GM19035 (cell line): ENCODE results near the gene MPHOSPH8.
"Not testable (repeated sequence)": the region's sequence is repeated elsewhere in the genome, so short reads cannot be mapped to it uniquely, and the experiment has no call there.

ENCODE experiments used
- ATAC-seq: cut with Tn5 transposase; IDR thresholded peaks from one replicate; pipeline ENCODE4 v1.9.1; 2021; ENCODE audit not compliant: unreplicated experiment

The MPHOSPH8 gene

DNA sequence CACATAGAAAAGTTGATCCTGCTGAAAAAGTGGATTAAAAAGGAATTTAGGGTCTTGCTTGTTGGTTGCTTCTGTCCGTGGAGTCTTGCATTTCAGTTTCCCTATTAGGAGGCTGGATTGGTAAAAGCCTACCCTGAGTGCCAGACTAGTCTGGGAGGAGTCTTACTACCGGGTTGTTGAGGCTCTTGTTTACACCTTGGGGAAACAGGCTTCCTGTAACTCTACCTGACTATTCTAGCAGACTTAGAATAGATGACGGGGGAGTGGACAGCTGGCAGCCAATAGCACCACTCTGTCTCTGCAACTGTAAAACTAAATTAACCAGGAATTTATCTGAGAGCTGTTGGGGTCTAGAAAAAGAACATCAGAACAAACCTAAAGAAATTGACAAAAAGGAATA lies 11.3 kb upstream of the MPHOSPH8 start:
- ATAC-seq, result no peak

- no peak for ATAC-seq
Measured at GRCh38 chr13:19624265-19624664, 9.2 kb upstream of the MPHOSPH8 start.

GRCh38 chr13:19632915-19633478 lies 462 bp upstream of the MPHOSPH8 start:
- no peak for ATAC-seq

GRCh38 chr13:19634256-19634740 lies 839 bp downstream of the MPHOSPH8 start:
- no peak for ATAC-seq

GRCh38 chr13:19635926-19636325 lies 2.5 kb downstream of the MPHOSPH8 start:
- not testable (repeated sequence) for ATAC-seq

DNA sequence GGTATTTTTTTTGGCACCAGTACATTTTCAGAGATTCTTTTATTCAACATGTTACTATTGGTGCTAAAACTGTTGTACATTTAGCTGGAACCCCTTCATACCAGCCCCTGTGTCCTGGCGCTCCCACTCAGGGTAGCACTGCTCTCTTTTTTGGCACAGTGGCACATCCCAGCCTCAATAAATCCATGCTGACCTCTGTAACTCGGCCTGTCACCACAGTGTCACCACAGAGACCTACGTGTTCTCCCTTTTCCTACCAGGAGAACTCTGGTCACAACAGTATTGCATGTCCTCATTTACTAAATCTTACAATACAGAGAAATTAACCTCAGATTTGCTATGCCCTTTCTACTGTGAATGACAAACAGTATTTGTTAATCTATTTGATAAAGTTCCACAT lies 10.2 kb downstream of the MPHOSPH8 start:
- ATAC-seq, result no peak

- ATAC-seq, result no peak
Measured at GRCh38 chr13:19645000-19645399, 11.5 kb downstream of the MPHOSPH8 start.

DNA sequence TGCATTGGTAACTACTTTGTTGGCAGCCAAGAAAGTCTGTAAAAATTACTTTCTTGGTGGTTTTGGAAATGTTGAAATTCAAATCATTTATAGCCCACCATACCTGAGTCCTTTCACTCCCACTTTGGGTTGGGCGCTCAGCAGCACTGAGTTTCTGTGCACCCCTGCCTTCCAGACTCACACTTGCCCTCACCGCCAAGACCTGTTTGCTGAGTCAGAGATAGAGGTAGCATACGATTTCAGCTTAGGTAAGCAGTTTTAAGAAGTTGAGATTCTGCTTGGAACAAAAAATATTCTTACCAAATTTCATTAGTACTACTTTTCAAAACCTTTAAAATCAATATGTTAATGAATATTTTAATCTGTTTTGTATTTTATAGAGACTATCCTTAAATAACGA lies 12.6 kb downstream of the MPHOSPH8 start:
- ATAC-seq, result no peak

- no peak for ATAC-seq
Measured at GRCh38 chr13:19650742-19651141, 17.3 kb downstream of the MPHOSPH8 start.

DNA sequence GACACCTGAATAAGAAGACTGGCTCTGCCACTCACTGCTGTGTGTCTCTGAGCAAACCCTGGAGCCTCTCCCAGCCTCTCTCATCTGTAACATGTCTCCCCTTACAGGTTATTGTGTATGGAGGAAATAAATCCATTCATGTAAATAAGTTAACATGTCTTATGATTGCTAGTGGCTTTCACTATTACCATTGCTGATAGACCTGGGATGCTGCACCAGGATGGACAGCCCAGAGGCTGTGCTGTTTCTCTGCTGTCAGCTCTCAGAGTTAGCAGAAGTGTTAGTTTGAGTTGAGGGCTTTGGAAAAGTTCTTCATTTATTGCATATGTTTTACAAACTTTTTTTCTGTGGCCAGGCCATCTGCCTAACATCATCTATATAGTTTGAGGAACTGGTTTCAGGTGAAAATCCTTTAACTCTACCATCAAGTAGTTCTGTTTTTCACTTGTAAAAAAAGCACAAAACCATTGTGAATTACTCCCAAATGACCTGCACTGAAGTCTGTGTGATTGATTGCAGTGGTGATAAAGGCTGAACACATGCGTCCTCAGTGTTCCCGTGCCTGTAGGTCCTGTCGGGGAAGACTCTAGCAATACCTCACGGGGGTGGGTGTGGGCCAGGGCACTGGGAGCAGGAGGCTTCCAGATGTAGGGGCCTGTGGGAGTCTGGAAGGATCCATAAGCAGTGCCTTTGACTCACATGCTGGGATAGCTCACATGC lies 24.6 kb downstream of the MPHOSPH8 start:
- no peak for ATAC-seq

- ATAC-seq, result no peak
Measured at GRCh38 chr13:19658831-19659230, 25.4 kb downstream of the MPHOSPH8 start.

GRCh38 chr13:19661126-19661525 lies 27.7 kb downstream of the MPHOSPH8 start:
- no peak for ATAC-seq

GRCh38 chr13:19661561-19661960 lies 28.1 kb downstream of the MPHOSPH8 start:
- ATAC-seq, result no peak

GRCh38 chr13:19663416-19663979 lies 30.0 kb downstream of the MPHOSPH8 start:
- ATAC-seq, result no peak

DNA sequence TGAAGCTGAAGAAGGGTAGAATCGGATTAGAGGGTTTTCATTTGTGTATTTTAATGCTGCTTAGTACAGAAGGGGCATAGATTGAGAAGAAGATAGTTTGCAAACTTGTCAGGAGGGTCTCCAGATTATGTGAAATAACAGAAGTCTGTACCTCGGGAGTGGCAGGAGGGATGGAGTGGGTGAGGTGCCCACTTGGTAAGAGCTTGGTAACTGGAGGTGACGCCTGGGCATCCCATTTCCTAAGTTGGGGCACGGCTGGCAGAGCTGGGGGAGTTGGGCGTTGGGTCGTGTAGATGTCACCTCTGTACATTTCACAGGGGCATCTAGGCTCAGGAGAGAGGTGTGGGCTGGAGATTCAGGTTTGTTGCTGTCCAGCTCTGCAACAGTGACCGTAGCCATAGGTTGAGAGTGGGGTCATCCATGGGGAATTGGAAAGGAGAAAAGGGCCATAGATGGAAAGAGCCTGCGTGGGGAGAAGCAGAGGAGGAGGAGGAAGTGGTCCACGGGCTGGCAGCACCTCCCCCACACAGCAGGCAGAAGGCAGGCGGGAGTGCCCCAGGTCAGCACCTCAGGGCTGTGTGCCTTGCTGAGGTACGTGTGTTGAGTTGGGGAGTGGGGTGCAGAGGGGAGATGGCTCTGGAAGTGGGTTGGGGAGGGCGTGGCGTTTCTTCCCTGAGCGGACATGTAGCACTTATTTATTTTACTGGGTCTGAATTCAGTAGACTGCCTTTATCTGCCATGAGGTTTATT lies 31.2 kb downstream of the MPHOSPH8 start:
- no peak for ATAC-seq

GRCh38 chr13:19665427-19665859 lies 32.0 kb downstream of the MPHOSPH8 start:
- no peak for ATAC-seq

GRCh38 chr13:19668778-19669177 lies 35.3 kb downstream of the MPHOSPH8 start:
- ATAC-seq, result no peak

DNA sequence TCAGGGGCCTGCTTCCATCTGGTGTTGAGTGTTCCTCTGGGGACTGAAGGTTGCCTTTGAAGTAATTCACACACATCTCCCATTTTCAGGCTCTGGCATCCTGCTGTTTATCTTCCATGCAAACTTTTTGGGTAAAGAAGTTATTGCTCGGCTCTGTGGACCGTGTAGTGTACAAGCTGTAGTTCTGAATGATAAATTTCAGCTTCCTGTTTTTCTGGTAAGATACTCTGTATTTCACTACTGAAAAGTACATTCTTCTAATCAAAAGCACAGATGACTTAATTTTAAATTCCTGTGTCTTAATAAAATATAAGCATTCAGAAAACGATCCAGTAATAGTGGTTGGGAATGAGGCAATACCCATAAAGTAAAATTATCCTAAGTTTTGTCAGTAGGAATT lies 36.7 kb downstream of the MPHOSPH8 start:
- ATAC-seq, result no peak

DNA sequence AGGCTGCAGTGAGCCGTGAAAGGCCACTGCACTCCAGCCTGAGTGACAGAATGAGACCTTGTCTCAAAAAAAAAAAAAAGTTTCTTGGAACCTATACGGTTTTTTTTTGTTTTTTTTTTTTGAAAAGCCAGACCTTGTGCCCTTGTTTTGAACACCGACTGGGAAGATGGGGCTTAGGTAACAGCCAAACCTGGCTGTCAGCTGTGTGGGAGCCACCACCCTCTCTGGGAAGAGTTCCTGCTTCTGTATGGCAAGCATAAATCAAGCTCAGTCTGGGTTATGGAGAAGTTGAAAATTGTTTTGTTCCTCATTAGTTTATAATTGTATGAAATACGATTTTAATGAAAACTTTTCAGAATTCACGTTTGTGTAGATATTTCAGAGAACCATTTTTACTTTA lies 39.5 kb downstream of the MPHOSPH8 start:
- ATAC-seq, result no peak

DNA sequence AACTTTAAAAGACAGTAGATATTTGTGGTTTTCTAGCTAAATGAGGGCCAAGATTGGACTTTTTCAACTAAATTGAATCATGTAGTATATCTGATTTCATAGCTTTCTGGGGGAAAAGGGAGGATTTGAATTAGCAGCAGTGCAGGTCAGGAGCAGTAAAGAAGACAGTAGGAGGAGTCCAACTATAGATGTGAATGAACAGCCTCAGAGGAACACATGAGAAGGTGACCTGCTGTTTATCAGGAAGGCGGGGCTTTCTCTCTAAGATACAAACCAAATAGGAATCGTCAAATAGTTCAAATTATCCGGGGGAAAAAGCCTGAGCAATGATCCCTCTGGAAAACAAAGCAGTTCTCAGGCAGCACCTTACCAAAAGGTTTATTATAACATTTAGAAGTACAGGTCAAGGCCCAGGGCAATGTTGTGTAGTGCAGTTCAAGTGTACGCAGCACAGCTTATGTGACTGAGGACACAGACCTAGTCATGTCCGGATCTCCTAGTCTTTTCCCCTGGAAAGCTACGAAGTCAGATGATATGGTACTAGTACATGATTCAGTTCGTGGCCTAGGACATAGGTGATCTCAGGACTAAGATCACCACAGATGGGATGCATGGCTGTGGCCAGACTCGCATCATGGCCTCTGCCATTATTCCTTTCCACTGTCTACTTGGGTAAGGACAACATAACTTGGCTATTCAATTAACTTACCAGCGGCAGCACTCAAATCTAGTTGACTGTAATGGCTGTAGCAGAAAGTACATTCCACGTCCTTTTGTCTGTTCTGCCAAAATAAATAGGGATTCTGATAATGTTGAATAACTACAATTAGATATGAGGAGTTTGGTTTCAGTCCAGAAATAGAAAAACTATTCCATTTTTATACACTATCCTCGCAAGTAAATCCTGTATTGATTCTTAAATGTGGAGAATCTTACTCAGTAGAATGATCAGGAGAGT lies 40.3 kb downstream of the MPHOSPH8 start:
- ATAC-seq, result no peak

DNA sequence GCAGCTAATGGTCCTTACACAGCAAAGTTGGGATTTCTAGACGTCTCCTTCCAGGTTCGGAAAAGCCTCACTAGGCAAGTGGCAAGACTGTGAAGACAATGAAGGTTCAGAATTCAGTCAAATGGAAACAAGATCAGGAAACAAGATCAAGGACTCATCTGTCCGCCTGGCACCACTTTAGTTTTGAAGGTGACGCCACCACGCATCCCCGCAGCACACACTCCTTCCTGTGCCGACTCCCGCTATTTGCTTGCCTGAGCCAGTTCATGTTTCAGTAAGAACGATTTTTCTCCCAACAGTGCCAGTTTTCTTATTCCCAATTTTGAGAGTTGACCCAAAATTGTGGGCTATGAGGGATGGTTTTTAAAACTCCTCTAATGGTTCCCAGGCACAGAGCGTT lies 41.4 kb downstream of the MPHOSPH8 start:
- ATAC-seq, result no peak
